GM12891 (cell line): ENCODE results near the gene DNMT3L.

Experiments
- DNase-seq: peaks from one replicate; pipeline ENCODE4 v3.0.0; 2011; ENCODE audit warnings: low spot score; ENCODE audit not compliant: insufficient read length
- FAIRE-seq: peaks from 2 replicates; lab custom pipeline; 2011; peaks lifted over from hg19 to GRCh38; lab: Jason Lieb, UNC
- PAX5 ChIP-seq: IDR thresholded peaks from 2 replicates; pipeline ENCODE4 v1.6.1; 2011; ENCODE audit warnings: low read length, moderate library complexity, mild to moderate bottlenecking; ENCODE audit not compliant: insufficient read depth, severe bottlenecking
- POLR2A ChIP-seq: IDR thresholded peaks from 2 replicates; pipeline ENCODE4 v1.6.1; 2011; ENCODE audit warnings: low read depth, low read length, control low read depth
- POLR2AphosphoS5 ChIP-seq: IDR thresholded peaks from 2 replicates; pipeline ENCODE4 v1.6.1; 2011; ENCODE audit warnings: low read depth, low read length, control low read depth
- POU2F2 ChIP-seq: IDR thresholded peaks from 2 replicates; pipeline ENCODE4 v1.6.1; 2011; ENCODE audit warnings: low read depth, mild to moderate bottlenecking, control low read depth, low read length, moderate library complexity
- SPI1 ChIP-seq: IDR thresholded peaks from 2 replicates; pipeline ENCODE4 v1.6.1; 2011; ENCODE audit warnings: low read depth, low read length, control low read depth
- TAF1 ChIP-seq: IDR thresholded peaks from 2 replicates; pipeline ENCODE4 v1.6.1; 2011; ENCODE audit warnings: low read depth, low read length, control low read depth

DNMT3L gene

DNA sequence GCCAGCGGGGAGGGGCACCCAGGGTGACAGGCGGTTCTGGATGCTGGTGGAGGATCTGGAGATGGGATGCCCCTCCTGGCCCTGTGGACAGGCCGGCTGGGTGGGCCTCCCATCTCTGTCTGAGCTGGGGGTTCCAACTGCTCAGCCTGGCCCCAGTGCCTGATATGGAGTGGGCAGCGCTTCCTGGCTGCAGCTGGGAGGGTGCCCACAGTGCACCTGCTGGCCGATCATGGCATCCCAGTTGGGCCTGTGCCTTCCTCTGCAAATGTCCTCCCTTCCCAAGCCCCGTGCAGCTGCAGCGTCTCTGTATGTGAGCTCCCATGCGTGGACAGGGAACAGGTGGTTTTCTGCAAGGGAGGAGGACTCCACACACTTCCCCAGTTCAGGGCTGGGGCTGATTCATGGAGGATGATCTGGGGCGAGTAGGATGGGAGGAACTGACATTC is 40.3 kb upstream of the DNMT3L start:
- no peak for TF ChIP-seq POLR2A
- TF ChIP-seq TAF1 = no peak
- no peak for TF ChIP-seq POLR2AphosphoS5
- FAIRE-seq (peak; percentile 20), DNase-seq (no peak)

DNA sequence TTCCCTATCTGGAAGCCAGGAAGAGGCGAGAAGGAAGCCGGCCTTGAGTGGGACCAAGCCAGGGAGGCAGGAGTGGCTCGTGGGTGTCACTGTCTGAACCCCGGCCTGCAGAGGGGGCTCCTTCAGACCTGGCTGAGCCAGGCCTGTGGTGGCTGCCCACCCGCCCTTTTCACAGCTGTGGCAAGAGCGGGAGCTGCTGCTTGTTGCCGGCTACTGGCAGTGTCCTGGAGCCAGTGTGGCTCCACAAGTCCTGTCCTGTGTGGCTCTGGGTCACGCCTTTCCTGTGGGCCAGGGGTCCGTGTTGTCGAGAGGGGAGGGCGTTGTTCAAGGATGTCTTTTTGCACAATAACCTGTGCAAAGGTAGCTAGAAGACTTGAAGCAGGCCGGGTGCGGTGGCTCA is 39.4 kb upstream of the DNMT3L start:
- no peak for TF ChIP-seq PAX5
- no peak for TF ChIP-seq TAF1
- no peak for TF ChIP-seq POLR2A
- no peak for TF ChIP-seq POU2F2
- no peak for TF ChIP-seq SPI1
- TF ChIP-seq POLR2AphosphoS5 = no peak
- FAIRE-seq = no peak
- DNase-seq = no peak

DNA sequence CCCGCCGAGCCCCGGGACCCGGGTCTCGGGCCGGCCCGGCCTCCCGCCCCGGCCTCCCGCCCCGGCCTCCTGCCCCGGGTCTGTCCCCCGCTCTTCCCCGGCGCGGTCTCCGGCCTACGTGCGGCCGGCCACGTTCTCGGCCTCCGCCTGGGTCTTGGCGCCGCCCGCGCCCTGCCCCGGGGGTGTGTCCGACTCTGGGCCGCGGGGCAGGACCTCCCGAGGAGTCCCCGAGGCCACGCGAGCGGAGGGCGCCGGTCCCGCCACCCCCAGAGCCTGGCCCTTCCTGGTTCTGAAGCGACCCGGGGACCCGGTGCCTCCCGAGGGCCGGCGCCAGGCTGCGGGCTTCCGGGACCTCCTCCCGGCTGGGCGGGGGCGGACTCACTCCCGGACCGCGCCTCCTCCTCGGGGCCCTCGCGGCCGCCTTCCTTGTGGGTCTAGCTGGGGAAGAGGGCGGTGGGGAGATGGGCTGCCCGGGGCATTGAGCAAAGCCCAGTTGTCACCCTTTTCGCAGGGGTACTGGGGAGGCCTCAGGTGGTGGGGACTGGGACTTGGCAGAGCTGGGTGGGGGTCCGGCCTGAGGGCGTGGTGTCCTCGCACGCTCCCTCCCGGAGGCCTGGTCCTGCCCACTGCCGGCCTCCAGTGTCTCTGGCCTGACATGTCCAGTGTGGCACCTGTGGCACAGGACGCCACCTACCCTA is 38.7 kb upstream of the DNMT3L start:
- DNase-seq = peak; percentile 86
- TF ChIP-seq SPI1 = no peak
- no peak for TF ChIP-seq POU2F2
- no peak for TF ChIP-seq TAF1
- TF ChIP-seq POLR2AphosphoS5 = no peak
- no peak for FAIRE-seq

DNA sequence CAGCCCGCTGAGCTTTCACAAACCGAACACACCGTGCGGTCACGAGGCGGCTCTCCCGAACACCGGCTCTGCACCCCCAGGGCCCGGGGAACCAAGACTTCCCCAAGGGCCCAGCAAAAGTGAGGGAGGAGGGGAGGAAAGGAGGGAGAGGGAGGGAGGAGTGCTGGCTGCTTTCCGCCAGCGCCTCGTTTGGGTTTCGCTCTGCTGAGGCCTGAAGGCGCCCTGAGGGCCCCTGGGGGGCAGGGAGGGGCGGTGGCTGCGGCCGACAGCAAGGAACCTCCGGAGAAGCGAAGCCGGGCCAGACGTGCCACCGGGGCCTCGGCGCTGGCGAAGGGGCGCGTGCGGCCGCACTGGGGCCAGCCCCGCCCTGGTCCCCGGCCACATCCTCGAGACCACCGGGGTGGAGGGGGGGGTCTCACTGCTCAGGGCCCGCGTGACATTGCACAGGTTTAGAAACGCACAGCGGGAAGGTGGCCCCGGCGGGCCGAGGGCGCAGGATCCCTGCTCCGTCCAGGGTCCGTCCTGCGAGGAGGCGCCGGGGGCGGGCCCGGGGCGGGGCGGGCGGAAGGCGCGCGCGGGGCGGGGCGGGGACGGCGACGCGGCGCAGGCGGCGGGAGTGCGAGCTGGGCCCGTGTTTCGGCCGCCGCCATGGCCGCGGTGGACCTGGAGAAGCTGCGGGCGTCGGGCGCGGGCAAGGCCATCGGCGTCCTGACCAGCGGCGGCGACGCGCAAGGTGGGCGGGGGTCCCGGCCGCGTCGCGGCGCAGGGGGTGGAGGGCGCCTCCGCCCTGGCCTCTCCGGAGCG is 38.0 kb upstream of the DNMT3L start, which contains the start of gene PFKL:
TSS of gene PFKL (plus strand) at position 596 of the 804 bp plus-strand sequence. CDS start at position 649, 53 bp downstream.
- TF ChIP-seq POLR2A (0 out of 2 replicates have a peak, but pooled peaks have one; percentile 41), POLR2AphosphoS5 (peak; percentile 34; the same call in 1 of the 2 replicates), SPI1 (no peak), TAF1 (peak; percentile 47), POU2F2 (peak; percentile 5; the same call in 1 of the 2 replicates), PAX5 (no peak)
- FAIRE-seq = peak; percentile 87
- peak; percentile 95 for DNase-seq

DNA sequence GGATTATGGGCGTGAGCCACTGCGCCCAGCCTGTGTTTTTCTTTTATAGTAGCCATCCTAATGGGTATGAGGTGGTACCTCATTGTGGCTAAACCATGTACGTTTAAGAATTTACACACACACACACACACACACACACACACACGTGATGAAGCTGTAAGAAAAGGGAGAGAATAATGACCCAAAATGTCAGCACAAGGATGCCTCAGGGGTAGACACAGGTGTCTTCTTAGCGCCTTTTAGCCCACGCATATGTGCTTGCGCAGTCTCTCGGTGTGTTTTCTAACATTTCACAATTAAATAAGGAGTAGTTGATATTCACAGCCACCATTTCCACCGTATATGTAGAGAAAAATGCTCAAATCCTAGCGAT is 37.4 kb upstream of the DNMT3L start:
- FAIRE-seq (no peak), DNase-seq (no peak)
- no peak; the same call in 1 of the 2 replicates for TF ChIP-seq POLR2A
- no peak for TF ChIP-seq POLR2AphosphoS5
- TF ChIP-seq SPI1 = no peak
- TF ChIP-seq PAX5 = no peak
- no peak for TF ChIP-seq TAF1
- no peak for TF ChIP-seq POU2F2

DNA sequence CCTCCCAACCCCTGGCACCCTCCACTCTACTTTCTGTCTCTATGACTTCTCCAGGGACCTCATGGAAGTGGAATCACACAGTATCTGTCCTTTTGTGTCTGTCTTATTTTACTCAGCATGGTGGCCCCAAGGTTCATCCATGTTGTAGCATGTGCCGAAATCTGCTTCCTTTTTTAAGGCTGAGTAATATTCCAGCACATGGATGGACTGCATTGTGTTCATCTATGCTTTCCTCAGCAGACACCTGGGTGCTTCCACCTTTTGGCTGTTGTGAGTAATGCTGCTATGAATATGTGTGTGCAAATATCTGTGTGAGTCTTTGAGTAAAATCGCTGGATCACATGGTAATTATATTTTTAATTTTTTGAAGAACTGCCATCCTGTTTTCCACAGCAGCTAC is 36.6 kb upstream of the DNMT3L start:
- no peak for FAIRE-seq
- TF ChIP-seq POU2F2 (no peak), TAF1 (no peak), POLR2AphosphoS5 (no peak), SPI1 (no peak), PAX5 (no peak), POLR2A (no peak)
- DNase-seq = no peak

DNA sequence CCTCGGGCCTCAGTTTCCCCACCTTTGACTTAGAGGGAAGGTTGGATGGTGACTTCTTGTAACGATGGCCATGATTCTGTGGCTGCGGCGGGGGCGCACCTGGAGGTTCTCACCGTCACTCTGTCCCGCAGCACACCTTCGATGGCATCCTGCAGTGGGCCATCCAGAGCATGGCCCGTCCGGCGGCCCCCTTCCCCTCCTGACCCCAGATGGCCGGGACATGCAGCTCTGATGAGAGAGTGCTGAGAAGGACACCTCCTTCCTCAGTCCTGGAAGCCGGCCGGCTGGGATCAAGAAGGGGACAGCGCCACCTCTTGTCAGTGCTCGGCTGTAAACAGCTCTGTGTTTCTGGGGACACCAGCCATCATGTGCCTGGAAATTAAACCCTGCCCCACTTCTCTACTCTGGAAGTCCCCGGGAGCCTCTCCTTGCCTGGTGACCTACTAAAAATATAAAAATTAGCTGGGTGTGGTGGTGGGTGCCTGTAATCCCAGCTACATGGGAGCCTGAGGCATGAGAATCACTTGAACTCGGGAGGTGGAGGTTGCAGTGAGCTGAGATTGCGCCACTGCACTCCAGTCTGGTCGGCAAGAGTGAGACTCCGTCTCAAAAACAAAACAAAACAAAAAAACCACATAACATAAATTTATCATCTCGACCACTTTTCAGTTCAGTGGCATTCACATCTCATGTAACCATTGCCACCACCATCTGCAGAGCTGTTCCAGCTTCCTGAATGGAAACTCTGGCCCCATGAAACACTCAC is 36.0 kb upstream of the DNMT3L start:
- TF ChIP-seq POLR2A (no peak), POU2F2 (no peak), POLR2AphosphoS5 (no peak), SPI1 (no peak), TAF1 (no peak), PAX5 (no peak)
- peak; percentile 87 for FAIRE-seq
- peak; percentile 91 for DNase-seq

DNA sequence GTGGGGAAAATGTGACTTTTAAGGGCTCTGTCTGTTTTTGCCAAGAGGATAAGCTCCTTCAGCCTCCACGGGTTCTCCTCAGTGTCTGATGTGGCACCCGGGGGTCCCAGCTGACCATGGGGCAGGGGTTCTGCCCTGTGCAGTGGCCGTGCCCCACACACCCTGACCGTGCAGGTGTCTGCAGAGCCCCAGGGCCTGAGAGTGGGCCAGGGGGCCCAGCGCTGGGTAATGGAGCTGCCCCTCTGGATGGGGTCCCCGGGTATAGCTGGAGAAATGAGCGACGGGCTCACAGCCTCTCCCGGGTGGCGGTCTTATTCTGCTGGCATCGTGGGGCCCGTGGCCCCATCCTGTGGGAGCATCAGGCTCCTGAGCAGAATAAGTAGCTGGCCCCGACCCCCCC is 35.2 kb upstream of the DNMT3L start:
- DNase-seq (no peak), FAIRE-seq (no peak)
- TF ChIP-seq POLR2A = no peak
- TF ChIP-seq PAX5 = no peak
- no peak for TF ChIP-seq SPI1
- TF ChIP-seq TAF1 = no peak
- TF ChIP-seq POU2F2 = no peak
- no peak for TF ChIP-seq POLR2AphosphoS5

DNA sequence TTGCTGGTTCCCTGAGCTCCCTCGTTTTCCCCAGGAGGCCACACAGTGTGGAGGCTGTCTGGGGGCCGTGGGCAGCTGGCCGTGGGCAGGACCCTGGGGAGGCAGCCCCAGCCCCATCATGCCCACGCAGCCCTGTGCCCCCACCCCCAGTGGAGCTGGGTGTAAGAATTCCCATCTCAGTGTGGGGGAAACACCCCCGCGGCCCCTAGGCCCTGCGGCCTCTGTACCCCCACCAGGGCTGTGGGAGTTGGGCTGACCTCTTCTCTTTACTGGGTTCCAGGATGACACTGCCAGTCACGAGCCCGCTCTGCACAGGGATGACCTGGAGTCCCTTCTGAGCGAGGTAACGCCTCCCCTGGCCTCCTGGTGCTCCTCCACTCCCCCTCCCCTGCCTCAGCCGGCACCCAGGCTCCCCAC is 34.4 kb upstream of the DNMT3L start:
- DNase-seq (no peak), FAIRE-seq (no peak)

DNA sequence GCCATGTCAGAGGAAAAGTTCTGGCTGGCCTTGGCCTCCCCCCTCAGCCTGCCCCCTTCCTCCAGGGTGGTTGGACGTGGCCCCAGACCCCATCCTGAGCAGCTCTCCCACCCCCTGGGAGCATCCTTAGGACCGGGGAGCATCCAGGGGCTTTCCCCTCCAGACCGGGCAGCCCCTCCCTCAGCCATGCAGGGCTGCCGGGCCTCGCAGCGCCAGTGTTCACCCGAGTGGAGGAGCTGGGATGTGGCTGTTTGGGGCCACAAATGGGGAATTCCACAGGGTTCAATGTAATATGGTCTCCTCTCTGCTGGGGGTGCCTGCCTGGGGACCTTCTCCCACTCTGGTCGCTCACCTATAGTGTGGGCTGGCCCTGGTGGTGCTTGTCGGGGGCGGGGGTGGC is 33.9 kb upstream of the DNMT3L start:
- FAIRE-seq = peak; percentile 56
- no peak for DNase-seq

More for the DNA sequence above, 34.4 kb upstream of the DNMT3L start:
- TF ChIP-seq TAF1 = no peak
- TF ChIP-seq SPI1 = no peak
- no peak for TF ChIP-seq POLR2AphosphoS5
- TF ChIP-seq POU2F2 = no peak
- no peak for TF ChIP-seq PAX5
- no peak for TF ChIP-seq POLR2A

More for the DNA sequence above, 33.9 kb upstream of the DNMT3L start:
- TF ChIP-seq POLR2A = no peak
